GM21737 (cell line): Measurements from ENCODE around the gene TNFRSF1B.
A peak's percentile ranks its signal among the peaks of the same experiment; 100 is the strongest.

Experiments used
- ATAC-seq: cut with Tn5 transposase; IDR thresholded peaks from one replicate; pipeline ENCODE4 v1.9.1; 2021; ENCODE audit warnings: mild to moderate bottlenecking, moderate library complexity; ENCODE audit not compliant: unreplicated experiment

TNFRSF1B gene

DNA sequence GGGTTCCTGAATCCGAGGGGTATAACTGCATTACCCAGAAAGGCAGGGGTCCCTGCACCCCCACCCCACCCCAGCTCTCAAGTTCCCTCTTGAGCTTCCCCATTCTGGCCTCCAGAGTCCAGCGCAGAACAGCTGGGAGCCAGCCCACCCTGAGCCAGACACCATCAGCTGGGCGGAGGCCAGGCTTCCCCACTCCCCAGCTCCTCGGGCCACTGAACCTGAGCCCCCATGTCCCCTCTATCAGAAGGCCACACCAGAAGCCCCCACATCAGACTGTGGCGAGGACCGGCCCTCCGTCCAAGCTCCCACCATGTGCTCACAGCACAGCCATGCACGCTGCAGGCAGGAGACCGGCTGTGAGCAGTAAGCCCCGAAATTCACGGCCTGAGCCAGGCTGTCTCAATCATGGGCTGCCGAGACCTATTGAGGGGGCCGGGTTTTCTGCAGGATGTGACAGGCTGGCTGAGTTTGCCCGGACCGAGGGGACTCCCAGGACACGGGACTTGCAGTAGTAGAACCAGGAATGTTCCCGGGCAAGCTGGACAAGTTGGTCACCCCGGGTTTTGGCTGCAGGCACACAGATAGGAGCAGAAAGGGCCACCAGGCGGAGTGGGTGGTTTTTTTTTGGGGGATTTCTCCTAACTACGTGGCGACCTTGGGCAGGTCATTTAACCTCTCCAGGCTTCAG, 25.5 kb upstream of the TNFRSF1B start:
- no peak for ATAC-seq

DNA sequence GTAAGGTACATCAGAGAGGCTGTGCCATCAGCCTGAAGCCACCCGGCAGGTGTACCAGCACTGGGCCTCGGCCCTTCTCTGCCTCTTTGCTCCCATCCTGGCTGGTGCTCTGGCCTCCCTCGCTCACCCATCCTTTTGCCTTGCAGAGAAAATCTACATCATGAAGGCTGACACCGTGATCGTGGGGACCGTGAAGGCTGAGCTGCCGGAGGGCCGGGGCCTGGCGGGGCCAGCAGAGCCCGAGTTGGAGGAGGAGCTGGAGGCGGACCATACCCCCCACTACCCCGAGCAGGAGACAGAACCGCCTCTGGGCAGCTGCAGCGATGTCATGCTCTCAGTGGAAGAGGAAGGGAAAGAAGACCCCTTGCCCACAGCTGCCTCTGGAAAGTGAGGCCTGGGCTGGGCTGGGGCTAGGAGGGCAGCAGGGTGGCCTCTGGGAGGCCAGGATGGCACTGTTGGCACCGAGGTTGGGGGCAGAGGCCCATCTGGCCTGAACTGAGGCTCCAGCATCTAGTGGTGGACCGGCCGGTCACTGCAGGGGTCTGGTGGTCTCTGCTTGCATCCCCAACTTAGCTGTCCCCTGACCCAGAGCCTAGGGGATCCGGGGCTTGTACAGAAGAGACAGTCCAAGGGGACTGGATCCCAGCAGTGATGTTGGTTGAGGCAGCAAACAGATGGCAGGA, 24.5 kb upstream of the TNFRSF1B start:
- ATAC-seq = no peak

DNA sequence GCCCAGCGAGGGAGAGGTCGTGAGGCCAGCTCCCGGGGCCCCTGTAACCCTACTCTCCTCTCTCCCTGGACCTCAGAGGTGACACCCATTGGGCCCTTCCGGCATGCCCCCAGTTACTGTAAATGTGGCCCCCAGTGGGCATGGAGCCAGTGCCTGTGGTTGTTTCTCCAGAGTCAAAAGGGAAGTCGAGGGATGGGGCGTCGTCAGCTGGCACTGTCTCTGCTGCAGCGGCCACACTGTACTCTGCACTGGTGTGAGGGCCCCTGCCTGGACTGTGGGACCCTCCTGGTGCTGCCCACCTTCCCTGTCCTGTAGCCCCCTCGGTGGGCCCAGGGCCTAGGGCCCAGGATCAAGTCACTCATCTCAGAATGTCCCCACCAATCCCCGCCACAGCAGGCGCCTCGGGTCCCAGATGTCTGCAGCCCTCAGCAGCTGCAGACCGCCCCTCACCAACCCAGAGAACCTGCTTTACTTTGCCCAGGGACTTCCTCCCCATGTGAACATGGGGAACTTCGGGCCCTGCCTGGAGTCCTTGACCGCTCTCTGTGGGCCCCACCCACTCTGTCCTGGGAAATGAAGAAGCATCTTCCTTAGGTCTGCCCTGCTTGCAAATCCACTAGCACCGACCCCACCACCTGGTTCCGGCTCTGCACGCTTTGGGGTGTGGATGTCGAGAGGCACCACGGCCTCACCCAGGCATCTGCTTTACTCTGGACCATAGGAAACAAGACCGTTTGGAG, 23.7 kb upstream of the TNFRSF1B start:
- no peak for ATAC-seq

DNA sequence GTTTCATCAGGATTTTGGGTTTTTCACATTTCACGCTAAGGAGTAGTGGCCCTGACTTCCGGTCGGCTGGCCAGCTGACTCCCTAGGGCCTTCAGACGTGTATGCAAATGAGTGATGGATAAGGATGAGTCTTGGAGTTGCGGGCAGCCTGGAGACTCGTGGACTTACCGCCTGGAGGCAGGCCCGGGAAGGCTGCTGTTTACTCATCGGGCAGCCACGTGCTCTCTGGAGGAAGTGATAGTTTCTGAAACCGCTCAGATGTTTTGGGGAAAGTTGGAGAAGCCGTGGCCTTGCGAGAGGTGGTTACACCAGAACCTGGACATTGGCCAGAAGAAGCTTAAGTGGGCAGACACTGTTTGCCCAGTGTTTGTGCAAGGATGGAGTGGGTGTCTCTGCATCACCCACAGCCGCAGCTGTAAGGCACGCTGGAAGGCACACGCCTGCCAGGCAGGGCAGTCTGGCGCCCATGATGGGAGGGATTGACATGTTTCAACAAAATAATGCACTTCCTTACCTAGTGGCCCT, 23.1 kb upstream of the TNFRSF1B start:
- no peak for ATAC-seq

DNA sequence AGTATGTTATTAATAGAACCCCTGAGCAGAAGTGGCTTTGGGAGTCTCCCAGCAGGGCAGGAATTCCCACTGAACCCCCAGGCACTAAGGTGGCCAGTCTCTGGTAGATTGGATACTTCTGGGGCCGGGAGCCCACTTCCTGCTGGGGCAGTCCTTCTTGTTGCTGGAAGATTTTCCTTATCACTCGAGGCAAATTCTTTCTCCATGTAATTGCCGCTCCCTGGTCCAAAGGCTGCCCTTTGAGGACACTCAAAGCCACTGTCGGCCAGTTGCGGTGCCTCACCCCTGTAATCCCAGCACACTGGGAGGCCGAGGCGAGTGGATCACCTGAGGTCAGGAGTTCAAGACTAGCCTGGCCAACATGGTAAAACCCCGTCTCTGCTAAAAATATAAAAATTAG, 22.6 kb upstream of the TNFRSF1B start:
- ATAC-seq = no peak

DNA sequence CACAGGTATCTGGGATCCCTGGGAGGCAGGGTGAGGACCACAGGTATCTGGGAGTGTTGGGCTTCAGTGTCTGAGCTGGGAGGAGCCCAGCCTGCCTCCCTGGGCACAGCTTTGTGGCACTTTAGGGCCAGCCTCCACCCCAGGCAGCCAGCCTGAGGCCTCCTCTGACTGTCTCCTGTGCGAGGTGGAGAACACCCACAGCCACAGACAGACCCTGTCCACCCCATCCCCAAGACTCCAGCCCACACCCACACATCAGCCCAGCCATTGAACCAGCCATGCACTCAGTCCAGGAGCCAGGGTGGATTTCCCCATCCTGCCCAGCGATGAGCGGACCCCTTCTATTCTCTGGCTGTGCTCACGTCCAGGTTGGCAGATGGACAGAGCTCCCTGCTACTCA, 21.8 kb upstream of the TNFRSF1B start:
- ATAC-seq = no peak

DNA sequence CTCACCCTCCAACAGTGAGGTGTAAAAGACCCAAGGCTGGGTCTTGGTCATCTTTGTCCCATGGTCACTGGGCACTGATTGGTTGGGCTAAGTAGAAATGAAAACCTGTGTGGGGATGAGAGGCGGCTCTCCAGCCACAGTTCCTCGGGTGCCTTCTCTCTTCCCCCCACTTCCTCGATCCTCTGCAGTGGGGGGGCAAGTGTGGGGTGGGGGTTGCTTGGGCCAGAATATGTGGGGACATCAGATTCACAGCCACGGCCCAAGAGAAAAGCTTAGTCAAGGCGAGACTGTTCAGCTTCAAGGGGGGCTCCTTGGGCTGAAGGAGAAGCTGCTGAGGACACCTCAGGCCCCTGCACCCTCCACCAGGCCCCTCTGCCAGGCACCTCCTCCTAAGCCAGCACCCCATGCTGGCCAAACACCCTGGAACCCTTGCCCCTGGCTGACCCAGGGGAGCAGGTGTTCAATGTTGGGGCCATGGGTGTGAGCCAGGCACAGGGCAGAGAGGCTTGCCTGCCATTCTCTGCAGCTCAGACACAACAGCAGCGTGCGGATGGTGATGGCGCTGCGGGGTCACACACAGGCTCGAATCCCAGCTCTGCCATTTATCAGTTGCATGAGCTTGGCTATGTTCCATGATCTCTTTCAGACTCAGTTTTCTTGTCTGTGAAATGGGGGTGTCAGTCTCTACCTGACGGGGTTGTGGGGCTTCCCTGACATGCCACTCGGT, 21.0 kb upstream of the TNFRSF1B start:
- ATAC-seq = no peak

DNA sequence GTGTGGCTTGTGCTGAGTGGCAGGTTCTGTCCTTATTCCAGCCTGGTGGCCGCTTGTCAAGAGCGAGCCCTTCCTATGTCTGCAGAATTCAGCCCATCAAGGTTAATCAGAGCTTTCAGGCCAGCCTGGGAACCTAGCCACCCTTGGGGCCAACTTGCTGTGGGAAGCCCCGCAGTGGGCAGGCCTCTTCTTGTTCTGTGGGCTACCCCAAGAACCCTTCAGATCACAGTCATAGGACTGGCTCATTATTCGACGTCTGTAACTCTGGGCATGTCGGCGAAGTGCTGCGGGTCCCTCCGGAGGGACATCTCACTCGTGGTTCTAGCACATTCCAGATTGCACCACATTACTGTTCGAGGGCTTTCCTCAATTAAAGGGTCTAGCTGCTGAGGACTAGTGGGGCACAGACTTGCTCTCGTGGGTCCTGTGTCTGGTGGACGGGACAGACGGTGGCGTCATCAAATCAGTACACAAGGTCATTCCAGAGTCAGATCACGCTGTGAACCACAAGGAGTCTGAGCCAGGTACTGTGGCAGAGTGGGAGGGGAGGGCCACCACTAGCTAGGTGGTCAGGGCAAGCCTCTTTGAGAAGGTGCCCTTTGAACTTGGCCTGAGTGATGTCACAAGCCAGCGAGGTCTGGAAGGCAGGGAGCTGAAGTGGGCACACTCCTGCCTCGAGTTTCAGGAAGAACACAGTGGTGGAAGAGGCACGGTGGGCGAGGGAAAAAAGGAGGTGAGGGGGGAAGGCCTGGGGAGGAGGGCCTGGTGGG, 20.3 kb upstream of the TNFRSF1B start:
- no peak for ATAC-seq

DNA sequence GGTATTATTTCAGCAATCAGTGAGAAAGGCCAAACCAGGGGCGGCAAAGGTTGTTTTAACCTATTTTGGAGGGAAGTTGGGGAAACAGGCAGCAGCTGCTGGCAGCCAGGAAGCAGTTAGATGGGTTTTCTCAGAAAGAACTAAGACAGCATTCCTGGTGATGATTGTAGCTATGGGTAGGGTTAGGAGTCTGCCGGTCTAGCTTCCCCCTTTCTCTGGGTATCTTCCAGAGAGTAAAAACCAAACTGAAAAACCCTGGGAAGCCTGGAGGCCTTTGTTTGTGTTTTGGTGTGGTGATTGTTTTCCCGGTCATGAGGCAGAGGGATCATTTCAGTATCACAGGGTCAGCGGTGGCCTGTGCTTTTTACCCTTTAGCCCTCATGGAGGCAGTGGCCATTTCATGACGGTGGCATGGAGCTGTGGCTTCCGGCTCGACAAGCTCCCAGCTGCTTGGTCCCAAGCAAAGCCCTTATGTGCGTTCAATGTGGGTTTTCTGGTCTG, 19.5 kb upstream of the TNFRSF1B start:
- no peak for ATAC-seq

DNA sequence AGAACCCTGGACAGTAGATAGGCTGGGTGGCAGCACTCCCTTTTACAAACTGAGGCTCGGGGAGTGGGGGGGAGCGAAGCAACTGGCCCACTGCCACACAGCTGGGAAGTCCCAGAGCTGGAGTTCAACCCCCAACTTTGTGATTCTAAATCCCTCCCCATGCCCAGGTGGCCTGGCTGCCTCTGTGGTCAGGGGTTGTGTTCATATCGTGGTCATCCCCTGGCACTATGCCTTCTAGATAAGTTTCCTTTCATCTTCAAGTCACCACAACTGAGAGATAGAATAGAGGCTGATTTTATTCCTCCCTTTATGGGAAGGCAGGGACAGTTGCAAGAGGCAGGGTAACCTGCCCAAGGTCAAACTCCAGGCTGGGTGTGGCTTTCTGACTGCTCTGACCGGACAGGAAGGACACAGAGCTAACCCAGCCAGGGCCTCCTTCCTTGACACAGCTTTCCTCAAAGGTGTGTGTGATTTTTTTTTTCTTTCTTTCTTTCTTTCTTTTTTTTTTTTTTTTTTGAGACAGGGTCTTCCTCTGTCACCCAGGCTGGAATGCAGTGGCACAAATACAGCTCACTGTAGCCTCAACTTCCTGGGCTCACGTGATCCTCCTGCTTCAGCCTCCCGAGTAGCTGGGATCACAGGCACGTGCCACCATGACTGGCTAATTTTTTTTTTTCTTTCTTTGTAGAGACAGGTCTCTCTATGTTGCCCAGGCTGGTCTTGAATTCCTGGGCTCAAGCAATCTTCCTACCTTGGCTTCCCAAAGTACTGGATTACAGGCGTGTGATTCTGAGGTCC, 18.4 kb upstream of the TNFRSF1B start:
- ATAC-seq = no peak

DNA sequence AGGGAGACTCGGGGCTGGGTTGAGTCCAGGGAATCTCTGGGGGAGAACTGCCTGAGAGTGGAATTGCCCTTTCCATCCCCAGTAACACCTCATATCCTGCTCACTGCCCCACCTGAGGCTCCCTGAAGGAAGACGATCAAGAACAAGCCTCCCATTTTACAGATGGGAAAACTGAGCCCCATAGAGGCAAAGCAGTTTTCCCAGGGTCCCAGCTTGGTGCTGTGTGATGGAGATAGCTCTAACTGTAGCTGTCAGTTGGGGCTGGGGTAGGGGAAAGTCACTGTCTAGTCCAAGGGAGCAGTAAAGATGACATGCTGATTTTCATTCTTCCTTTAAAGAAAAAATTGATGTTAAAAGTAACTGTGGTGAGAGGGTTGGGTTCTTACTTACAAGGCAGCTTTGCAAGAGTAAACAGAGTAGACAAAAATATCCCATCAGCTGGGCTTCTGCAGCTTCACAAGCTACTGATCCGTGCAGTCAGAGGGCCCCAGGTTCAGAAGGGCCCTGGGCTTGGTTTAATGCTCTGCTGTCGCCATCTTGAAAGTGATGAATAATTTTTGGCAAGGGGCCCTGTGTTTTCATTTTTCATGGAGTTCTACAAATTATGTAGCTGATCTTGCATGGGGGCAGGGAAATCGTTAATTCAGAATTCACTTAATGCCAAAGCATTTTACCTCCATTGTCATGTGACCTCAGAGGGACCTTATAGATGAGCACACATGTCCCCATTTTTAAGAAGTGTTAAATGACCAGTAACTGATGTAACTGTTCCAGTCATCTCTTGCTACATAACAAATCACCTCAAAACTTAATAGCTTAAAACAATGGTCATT, 17.6 kb upstream of the TNFRSF1B start:
- no peak for ATAC-seq

DNA sequence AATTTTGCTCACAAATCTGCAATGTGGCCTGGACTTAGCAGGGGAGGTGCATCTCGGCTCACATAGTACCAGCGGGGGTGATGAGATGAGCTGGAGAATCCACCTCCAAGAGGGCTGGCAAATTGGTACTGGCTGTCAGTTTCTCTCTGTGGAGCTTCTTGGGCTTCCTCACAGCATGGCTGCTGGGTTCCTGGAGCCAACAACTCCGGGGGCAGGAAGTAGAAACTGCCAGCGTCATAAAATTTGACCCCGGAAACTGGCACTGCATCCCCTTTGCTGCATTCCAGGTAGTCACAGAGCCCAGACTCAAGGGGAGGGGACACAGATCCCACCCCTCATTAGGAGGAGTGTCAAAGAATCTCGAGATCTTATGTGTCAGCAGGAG, 17.0 kb upstream of the TNFRSF1B start:
- ATAC-seq = no peak

DNA sequence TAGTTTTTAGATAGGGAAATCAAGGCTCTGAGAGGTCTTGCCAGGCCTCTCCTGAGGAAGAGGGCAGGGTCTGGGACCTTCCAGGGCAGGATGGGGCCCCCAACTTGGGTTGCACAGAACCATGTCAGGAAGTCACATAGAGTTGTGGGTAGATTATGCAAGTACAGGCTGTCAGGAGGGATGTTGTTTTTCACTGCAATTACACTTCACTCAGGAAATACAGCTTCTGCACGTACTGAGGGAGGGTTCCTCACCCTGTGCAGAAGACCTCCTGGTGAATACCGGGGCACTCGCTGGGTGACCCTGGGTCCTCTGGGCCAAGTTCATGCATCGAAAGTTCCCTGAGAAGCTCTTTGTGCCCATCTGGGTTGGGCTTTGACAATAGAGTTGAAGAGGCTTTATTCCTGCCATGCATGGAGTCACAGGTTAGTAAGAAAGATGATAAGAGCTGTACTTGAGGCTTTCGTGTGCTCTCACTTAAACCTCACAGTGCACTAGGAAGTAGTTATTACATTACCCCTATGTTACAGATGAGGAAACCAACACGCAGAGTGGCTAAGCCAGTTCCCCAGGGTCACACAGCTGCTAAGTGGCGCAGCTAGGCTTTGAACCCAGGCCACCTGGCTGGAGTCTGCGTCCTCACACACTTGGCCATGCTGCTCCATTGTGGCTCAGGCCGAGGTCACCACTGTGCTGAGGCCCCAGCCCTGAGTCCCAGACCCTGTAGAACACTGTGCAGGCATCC, 16.2 kb upstream of the TNFRSF1B start:
- ATAC-seq = no peak

DNA sequence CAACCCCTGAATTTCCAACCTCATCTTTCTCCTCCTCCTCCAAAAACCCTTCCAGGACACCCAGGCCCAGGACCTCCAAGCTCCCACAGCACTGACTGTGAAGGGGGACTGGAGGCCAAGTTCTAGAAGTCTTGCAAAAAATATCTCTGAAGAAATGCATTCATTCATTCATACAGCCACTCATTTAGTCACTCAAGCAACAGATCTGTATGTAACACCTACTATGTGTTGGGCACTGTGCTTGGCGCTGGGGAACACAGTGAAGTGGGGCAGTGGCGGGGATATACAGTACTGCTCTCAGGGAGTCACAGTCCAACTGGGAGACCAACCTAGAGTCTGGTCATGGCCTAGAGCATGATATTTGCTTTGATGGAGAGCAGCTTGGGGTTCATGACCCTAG, 15.3 kb upstream of the TNFRSF1B start:
- no peak for ATAC-seq

DNA sequence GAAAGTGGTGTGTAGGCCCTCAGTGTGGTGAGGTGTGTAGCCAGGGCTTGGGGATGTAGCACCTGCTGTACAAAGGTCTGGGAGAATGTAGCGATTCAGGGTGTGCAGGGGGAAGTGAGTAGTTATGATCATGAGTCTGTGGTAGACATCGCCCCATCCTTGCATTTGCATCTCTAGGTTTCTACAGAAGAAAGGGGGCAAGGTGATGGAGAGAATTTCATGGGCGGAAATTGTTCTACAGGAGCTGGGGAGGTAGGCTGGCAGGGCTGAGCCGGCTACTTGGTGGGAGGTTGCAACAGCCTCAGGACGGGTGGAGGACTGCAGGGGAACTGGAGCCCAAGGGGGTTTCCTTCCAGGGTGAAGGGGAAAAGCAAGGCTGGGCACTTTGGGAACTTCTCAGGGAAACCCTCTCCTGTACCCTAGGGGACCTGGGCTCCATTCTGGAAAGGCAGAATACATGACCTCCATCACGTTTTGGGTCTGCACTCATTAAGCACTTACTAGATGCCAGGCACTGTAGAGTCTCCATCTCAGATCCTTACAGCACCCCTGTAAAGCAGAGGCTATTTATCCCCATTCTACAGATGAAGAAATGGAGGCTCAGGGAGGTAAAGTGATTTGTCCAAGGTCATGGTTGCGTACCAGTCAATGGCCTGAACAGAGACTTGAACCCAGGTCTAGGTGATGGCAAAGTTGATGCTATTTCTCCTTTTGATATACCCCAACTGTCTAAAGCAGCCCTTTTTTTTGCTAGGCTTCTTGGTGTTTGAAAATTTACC, 14.5 kb upstream of the TNFRSF1B start:
- peak; percentile 57 for ATAC-seq

DNA sequence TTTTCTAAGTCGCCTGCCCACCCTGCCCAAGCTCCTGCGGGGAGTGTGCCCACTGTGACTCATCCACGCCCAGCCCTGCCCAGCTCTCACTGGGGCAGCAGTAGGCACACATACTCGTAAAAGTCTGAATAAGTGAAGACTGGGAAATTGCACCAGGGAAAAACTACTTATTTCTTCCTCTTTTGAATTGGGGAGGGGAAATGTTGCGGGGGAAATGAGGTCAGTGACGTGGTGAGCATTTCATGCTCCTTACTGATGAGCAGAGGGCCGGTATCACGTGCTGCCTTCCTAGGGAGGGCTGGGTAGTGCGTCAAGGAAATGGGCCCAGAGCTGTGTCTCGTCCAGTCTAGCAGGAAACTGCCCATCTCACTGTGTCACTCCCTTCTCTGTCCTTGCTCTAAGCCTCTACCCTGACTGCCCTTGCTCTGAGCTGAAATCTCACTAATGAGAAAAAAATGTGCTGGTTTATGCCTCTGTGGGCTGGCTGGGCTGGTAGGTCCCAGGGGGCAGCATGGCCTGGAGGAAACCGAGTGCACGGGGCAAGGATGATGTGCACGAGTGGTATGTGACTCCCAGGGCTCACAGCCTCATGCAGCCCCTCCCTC, 13.5 kb upstream of the TNFRSF1B start:
- ATAC-seq = no peak

DNA sequence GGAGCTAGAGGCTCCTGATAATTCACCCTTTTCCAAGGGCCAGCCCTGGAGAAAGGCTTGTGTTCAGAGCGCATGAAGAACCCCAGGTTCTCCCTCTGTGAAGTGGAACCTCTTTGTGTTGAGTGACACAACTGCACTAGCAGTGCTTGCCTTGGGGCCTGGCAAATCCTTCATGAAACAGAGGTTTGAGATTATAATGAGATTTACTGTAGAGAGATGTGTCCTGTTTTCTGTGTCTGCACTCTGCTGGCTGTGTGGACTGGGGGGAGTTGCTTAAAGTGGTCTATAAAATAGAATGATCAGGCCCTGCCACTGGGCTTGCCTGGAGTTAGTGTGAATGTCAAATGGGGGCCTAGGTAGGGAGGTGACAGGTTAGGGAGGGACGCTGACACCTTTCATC, 11.5 kb upstream of the TNFRSF1B start:
- ATAC-seq = no peak
